ENCODE data around the gene ACTA2.

Gene ACTA2

GRCh38 chr10:88920198-88920597, 32.4 kb downstream of the ACTA2 start:
- no peak for DNase-seq (ENCODE audit: low read depth in 2 of 2)

DNA sequence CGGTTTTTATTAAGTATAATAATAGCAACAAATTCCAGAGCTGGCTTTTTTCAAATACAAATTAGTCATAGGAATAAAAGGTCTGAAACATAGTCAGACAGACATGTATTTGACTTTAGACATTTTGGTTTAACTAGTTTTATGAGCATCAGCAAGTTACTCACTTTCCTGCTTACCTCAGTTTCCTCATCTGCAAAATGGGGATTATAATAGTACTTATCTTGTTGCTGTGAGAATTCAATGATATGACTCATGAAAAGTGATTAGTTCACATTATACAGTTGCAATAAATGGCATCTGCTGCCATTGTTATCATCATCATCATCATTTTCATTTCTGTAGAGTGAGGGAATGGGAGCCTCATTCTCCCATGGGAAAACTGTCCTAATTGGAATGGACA, 33.5 kb downstream of the ACTA2 start:
- no peak for DNase-seq (ENCODE audit: low read depth in 2 of 2)

GRCh38 chr10:88918191-88918905, 34.2 kb downstream of the ACTA2 start:
- DNase-seq (ENCODE audit: low read depth in 2 of 2): no peak

- no peak for DNase-seq (ENCODE audit: low read depth in 2 of 2)
Measured at GRCh38 chr10:88916986-88917385, 35.6 kb downstream of the ACTA2 start.

GRCh38 chr10:88916231-88916630, 36.3 kb downstream of the ACTA2 start:
- DNase-seq (ENCODE audit: low read depth in 2 of 2): no peak

- DNase-seq (ENCODE audit: low read depth in 2 of 2): no peak
Measured at GRCh38 chr10:88915781-88916180, 36.8 kb downstream of the ACTA2 start.

- DNase-seq (ENCODE audit: low read depth in 2 of 2): no peak
Measured at GRCh38 chr10:88913788-88914187, 38.8 kb downstream of the ACTA2 start.

DNA sequence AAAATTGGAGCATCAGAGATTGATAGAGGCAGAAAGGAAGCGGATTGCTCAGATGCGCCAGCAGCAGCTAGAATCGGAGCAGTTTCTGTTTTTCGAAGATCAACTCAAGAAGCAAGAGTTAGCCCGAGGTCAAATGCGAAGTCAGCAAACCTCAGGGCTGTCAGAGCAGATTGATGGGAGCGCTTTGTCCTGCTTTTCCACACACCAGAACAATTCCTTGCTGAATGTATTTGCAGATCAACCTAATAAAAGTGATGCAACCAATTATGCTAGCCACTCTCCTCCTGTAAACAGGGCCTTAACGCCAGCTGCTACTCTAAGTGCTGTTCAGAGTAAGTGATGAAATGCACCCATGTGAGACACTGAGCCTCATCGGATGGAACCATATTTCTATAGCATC, 39.4 kb downstream of the ACTA2 start:
- no peak for DNase-seq (ENCODE audit: low read depth in 2 of 2)

- DNase-seq (ENCODE audit: low read depth in 2 of 2): no peak
Measured at GRCh38 chr10:88911851-88912250, 40.7 kb downstream of the ACTA2 start.

DNA sequence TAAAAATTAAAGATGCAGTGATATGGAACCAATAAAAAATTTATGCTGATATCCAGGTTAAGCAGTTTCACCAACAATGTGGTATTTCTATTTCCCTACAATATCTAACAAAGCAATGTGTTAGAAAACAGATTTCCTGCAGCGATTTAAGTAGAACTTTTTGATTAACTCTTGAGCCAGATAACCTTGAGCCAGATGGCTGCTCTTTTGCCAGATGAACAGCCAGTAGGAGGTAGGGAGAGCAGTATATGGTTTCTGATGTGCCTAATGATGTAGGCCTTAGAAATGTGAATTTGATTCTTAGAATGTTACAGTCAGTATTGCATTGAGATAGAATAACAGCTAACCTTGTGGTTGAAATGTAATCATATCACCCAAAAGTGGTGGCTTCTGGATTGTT, 41.5 kb downstream of the ACTA2 start:
- DNase-seq (ENCODE audit: low read depth in 2 of 2): no peak

GRCh38 chr10:88908194-88908593, 44.4 kb downstream of the ACTA2 start:
- no peak for DNase-seq (ENCODE audit: low read depth in 2 of 2)

DNA sequence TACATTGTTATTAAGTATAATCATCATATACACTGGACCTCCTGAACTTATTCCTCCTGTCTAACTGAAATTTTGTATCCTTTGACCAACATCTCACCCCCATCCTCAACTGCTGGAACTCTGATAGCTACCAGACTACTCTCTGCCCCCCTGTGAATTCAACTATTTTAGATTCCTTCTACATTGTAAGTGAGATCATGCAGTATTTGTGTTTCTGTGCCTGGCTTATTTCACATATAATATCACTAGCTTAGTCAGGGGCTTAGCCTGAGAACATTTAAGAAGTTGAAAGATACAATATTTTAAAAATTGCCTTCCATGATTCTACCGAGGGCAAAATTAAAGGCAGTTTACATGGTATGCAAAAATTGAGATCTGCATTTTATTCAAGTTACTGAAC, 45.7 kb downstream of the ACTA2 start:
- DNase-seq (ENCODE audit: low read depth in 2 of 2): no peak

GRCh38 chr10:88903715-88904114, 48.9 kb downstream of the ACTA2 start:
- no peak for DNase-seq (ENCODE audit: low read depth in 2 of 2)

DNA sequence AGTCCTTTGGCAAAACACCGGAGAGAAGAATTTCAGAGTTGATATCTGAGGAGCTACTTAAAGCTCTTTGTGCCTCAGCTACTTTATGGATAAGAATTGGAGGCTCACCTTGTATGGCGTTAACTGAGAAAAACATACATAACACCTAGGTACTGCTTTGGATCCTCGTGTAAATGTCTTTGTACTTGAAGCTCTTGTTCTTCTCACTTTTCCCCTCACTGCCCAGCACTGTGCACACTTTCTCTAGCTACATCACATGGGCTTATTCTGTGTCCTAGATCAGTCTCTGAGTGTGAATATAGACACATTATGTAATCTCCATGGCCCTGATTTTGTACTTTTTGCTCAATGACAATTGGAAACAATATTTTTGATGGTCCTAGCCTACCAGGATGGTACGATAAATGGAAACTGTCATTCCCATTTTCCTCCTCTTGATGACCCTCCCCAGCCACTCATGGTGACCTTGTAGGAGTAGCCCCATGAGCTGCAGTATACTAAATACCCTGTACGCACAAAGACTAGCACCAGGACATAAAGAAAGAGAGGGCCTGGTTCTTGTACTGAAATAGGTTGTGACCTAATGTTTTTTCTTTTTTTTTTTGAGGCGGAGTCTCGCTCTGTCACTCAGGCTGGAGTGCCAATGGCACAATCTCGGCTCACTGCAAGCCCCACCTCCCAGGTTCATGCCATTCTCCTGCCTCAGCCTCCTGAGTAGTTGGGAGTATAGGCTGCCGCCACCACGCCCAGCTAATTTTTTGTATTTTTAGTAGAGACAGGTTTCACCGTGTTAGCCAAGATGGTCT, 50.4 kb downstream of the ACTA2 start:
- DNase-seq (ENCODE audit: low read depth in 2 of 2): no peak

- no peak for DNase-seq (ENCODE audit: low read depth in 2 of 2)
Measured at GRCh38 chr10:88901206-88901983, 51.2 kb downstream of the ACTA2 start.

GRCh38 chr10:88899886-88900285, 52.7 kb downstream of the ACTA2 start:
- DNase-seq (ENCODE audit: low read depth in 2 of 2): no peak

- DNase-seq (ENCODE audit: low read depth in 2 of 2): no peak
Measured at GRCh38 chr10:88898727-88899126, 53.8 kb downstream of the ACTA2 start.

DNA sequence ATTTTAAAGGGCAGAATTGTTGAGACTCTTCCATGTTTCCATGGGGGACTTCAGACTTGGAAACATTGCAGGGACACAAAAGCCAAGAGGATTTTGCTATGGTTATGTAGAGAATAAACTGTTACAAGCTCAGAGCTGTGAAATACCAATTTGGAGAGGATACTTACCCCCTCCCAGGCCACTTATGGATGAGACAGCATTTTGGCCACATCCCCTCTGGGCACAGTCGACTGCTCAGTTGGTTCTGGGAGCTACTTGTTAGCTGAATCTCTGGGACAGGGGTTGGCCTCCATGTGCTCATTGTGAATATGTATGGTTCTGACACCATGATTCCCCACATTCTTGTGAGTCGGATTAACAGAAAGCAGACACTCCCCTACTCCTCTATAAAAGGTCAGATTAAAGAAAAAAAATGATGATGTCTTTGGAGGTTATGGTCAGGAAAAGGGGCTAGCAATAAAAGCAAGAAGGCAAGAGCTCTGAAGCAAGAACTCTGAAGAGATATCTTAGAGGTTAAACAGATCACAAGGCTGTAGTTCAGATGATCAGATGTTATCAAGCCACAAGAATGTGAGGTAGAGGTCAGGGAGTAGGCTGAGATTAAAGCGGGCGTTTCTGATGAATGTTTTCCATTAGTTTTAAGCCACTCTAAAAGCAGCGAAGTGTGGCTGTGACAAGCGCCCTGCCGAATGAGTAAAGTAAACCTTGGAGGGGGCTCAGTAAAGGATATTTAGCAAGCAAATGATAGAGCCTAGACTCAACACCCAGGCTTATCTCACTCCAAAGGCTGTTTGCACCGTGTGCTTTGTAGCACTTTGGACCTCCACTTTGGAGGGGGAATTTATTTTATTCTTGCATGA, 55.3 kb downstream of the ACTA2 start:
- peak in 1 of 2 donors; percentile 22 for DNase-seq (ENCODE audit: low read depth in 2 of 2)

DNA sequence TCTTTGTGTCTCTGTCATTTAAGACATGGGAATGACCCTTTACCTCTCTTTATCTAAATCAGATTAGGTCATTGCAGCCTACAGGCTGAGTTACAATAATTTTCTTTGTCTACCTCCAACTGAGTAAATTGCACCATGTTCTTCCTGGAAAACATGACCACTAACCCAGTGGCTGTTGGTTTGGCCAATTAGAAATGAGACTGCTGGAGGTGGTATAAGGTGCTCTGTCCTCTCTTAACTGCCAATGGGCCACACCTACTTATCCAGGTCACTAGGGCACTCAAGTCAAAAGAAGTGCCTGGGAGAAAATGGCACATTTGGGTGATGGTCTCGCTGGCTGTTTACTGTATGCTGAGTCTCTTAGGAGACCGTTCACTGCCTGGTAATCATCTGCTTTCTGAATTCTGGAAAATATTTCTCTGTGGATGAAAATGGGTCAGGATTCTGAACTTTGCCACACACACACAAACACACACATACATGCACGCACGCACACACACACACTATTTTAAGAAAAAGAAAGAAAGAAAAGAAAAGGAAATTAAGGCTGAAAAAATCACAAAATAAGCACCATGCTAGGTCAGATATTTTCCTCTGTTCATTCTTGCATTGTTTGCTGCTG, 56.1 kb downstream of the ACTA2 start:
- no peak for DNase-seq (ENCODE audit: low read depth in 2 of 2)

DNA sequence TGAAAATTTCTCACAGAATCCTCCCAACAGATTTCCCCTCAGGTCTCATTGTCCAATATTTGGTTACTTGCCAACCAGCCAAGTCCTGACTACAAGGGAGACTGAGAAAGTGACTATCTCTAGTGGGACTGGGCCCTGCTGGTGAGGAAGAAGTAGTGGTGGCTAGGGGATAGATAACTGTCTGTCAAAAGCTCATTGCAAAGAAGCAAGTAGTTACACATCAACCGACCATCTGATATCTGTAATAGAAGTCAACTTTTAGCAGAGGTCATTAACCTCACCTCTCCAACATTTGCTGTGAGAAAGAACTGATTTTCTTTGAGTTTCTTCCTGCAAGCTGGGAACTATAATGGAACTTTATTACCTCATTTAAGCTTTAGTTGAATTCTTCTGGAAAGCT, 57.3 kb downstream of the ACTA2 start:
- no peak for DNase-seq (ENCODE audit: low read depth in 2 of 2)

DNA sequence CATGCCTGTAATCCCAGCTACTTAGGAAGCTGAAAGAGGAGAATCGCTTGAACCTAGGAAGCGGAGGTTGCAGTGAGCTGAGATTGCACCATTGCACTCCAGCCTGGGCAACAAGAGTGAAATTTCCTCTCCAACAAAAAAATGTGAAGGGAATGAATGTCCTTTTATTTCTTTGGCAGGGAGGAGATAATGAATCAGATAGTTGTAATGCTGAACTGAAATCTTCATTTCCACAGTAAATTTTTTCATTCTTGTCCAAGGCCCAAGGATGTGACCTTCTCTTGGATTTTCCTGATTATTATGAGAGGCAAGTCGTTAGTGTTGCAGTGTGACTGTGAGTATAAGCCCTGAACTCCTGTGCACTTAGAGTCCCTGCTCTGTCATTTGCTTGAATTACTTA, 59.0 kb downstream of the ACTA2 start:
- DNase-seq (ENCODE audit: low read depth in 2 of 2): no peak

Measured in activated CD8-positive, alpha-beta memory T cell treated with anti-CD3 and anti-CD28 coated beads for 4 hours (primary cell).